Activated CD4-positive, CD25-positive, alpha-beta regulatory T cell treated with anti-CD3 and anti-CD28 coated beads, Interleukin-2, amount 50 U/mL, for 24 hours (primary cell): ENCODE results near the gene GPR32.
A peak's percentile ranks its signal among the peaks of the same experiment; 100 is the strongest.
"Not testable (repeated sequence)": the region's sequence is repeated elsewhere in the genome, so short reads cannot be mapped to it uniquely, and the experiment has no call there.

Experiments used
- ATAC-seq, 2 donors: fragments of 150-1000 bp; cut with Tn5 transposase; one replicate each; pipeline ENCODE4 v1.10.0; 2021; ENCODE audit warnings: mild to moderate bottlenecking in 1 of 2, moderate library complexity in 1 of 2

The GPR32 gene

DNA sequence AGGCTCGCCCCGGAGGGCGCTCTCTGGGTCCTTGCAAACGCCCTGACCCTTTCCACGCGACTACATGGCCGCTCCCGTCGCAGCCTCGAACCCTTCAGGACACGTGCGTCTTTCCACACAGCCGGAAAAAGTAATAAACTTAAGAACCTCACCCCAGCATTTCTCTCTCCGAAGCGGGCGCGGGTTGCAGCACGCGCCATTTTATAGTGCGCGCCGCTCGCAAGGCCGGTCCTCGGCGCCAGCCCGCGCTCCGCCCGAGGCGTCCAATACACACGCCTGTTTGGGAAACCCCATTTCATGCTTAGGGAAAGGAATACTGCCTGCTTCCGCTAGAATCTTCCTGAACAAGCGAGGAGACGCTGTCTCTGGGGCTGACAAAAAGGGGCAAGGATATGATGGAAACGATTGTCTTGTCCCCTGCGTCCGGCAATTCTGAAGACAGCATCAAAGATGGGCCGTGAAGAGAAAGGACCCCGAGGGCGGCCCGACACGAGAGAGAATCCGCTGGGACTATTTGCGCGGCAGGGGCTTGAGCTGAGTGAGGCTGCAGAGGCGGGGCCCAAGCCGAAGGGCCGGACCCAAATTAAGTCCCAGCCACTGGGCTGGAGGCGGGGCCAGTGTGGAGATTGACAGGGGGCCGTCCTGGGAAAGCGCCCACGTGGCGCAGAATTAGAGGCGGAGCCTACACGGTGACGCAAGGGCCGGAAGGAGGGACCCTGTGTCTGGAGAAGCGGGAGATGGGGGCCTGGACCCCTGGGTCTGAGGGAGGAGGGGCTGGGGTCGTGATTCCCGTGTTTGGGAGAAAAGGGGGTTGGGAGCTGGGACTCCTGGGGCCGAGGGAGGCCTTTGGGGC is 34.4 kb downstream of the GPR32 start:
- ATAC-seq, result peak; percentile 95 to 96

- no peak for ATAC-seq
Observed at GRCh38 chr19:50808856-50809255, 38.6 kb downstream of the GPR32 start.

GRCh38 chr19:50811622-50812238 is 41.5 kb downstream of the GPR32 start:
- not testable (repeated sequence) for ATAC-seq

DNA sequence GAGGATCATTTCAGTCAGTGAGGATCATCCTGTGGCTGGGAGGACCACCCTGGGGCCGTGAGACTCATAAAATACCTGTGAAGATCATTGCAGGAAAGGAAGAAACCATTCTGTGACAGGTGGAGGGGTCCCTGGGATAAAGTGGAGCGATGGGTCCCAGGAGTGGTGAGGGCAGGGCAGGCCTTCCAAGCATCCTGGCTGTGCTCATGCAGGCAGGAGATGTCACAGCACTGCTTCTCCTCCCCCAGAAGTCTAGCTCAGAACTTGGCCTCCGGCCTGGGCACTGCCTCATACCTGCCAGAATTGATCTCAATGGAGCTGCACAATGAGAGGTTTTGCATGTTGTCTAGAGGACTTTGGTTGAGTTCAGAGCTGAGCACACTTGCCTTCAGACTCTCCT is 42.2 kb downstream of the GPR32 start:
- no peak for ATAC-seq

- ATAC-seq, result no peak
Observed at GRCh38 chr19:50814883-50815282, 44.6 kb downstream of the GPR32 start.

- ATAC-seq, result no peak
Observed at GRCh38 chr19:50815439-50815838, 45.2 kb downstream of the GPR32 start.

DNA sequence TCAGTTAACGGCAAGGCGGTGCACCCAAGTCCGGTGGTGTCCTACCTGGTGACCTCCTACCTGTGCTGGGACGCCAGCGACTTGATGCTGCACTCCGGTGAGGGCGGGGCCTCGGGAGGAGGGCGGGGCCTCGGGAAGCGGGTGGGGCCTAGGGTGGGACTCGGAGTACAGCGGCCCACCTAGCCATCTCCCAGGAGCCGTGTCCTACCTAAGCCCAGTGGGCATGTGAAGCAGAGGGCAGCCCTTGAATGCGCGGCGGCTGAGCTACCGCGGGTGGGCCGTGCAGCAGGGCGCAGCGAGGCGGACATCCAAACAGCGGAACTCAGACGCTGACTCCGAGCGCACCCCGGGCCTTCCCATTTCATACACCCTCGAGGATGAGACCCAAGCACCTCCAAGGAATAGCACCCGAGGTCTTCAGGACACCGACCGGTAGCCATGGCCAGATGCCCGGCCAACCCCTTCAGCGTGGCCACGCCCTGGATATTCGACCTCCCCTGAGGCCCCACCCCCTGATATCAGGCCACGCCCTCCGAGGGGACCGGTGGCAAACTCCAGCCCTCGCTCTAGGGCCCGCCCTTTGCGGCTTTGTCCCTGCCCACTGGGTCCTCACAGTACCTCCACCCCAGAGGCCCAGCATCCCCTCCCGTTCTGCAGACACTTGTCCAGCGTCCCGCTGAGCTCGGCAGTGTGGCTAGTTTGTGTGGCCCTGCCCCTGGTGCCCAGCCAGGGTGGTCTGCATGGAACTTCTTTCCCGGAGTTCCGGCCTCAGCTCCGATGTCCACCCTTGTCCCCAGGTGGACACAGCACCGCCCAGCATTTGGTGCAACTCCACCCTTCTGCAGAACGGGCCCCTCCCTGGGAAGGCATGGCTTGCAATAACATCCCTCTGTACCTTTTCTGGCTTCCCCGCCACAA is 47.9 kb downstream of the GPR32 start:
- ATAC-seq, result peak; percentile 46 to 56

DNA sequence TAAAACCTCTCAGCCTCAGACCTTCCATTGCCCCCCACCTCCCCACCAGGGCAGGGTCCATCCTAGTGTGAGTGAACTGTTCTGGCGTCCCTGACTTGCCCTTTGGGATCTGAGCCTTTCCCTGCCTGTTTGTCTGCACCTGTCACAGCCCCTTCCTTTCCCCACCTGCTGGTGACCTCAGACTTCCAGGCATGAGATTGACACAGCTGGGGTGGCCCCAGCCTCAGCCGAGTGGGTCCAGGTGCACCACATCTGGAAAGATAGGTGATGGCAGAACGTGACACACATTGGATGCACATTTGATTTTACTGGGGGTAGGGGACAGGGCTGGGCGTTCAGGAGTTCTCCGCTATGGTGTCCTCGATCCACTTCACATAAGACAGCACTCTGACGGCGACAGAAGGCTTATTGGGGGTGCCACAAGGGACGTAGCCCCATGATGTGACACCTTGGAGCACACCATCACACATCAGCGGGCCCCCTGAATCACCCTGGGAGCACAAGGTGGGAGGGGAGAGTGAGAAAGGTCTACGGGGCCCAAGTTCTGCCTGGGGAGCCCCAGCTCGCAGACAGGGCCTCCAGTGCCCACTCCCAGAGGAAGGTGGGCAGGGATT is 48.7 kb downstream of the GPR32 start:
- ATAC-seq, result no peak

DNA sequence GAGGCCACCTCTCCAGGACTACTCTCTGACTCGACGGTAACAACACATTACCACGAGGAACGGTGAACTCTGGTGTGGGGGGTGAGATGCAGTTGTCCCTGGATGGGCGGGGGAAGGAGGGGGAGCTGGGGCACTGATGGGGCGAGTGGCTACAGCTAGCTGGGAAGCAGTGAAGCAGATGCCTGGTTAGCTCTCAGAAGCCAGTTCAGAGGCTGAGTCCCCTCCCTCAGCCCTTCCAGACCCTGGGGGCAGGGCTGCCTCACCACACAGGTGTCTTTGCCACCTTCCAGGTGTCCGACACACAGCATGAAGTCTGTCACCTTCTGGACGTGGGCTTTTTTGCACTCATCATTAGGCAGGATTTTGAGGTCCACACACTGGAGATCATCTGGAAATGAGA is 49.4 kb downstream of the GPR32 start:
- ATAC-seq, result no peak

DNA sequence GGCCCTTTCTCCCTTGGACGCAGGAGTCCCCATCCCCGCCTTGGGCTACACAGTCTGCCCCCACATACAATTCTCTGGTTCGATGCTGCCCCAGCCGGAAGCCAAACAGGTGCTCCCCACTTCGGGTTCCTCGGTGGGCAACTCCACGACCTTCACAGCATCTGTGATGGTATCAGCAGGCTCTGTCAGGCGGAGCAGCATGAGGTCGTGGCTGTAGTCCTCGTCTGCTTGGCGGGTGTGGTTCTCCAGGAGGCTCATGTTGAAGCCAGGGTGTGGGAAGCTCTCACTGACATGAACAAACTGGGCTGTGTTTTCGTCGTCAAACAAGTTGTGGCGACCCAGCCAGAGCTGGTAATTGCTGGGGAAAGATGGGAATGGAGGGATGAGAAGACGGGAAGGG is 49.8 kb downstream of the GPR32 start:
- ATAC-seq, result no peak

DNA sequence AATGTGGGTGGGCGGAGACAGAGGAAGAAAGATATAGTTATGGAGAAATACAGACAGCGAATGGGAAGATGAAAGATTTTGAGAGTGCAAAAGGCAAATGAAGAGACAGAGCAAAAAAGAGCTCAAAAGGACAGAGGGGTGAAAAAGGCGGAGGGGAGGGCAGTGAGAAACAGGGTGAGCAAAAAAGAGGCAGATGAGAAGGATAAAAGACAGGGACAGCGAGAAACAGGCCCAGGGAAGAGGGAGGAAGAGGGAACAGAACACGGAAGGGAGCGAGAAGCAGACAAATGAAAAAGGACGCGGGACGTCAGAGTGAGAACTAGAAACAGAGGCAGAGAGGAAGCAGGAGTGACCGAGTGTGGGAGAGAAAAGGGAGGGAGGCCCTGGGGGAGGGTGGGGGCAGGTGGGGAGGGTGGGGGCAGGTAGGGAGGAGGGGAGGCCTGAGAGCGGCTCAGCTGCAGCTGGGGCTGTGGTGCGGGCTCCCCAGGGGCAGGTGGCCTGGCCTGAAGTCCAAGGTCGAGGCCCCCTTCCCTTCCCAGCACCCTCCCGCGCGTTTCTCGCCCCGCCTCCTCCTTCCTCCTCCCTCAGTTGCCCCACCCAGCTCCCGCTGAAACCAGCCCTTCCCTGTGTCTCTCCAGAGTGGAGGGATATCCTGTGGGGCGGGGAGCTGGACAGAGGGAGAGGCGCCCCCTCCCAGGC is 50.4 kb downstream of the GPR32 start:
- ATAC-seq, result no peak

DNA sequence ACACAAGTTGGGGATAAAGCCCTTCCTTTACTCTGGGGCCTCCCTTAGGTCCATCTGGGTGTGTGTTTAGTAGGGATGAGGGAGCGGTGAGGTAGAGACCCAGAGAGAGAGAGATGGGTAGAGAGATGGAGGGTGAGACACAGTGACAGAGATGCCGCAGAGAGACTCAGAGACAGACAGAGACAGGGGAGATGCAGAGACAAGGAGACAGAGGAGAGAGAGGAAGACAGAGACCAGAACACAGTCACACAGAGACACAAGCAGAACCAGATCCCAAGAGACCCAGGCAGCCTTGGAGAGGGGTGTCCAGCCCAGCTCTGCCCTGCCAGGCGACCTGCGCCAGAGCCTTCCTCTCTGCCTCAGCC is 51.0 kb downstream of the GPR32 start:
- ATAC-seq, result no peak
